H9 (cell line): ENCODE data around the gene PDGFRB. TPM values are rescaled to one million over a fixed set of nuclear protein-coding genes. Genes with fewer than 3 reads are reported as not detected.
"Not testable (repeated sequence)": the region's sequence is repeated elsewhere in the genome, so short reads cannot be mapped to it uniquely, and the experiment has no call there.

Experiments used
- DNase-seq: peaks from one replicate; pipeline ENCODE4 v3.0.0-alpha.2; 2017
- H2AFZ ChIP-seq: one replicate; pipeline ENCODE4 v1.6.1; 2013; ENCODE audit warnings: mild to moderate bottlenecking, low read length, control low read depth, moderate library complexity
- H2AK5ac ChIP-seq: 2 replicates; pipeline ENCODE4 v1.6.1; 2013; ENCODE audit warnings: low read length, control low read depth, mixed read lengths; ENCODE audit not compliant: insufficient read length
- H2BK120ac ChIP-seq: one replicate; pipeline ENCODE4 v1.6.1; 2013; ENCODE audit warnings: low read depth, mild to moderate bottlenecking, low read length, control low read depth, inconsistent platforms; ENCODE audit not compliant: poor library complexity, severe bottlenecking
- H2BK12ac ChIP-seq: 2 replicates; pipeline ENCODE4 v1.6.1; 2013; ENCODE audit warnings: low read length, control low read depth, mixed read lengths, low read depth; ENCODE audit not compliant: insufficient read length
- H2BK15ac ChIP-seq: 2 replicates; pipeline ENCODE4 v1.6.1; 2013; ENCODE audit warnings: low read depth, low read length, control low read depth
- H2BK20ac ChIP-seq: one replicate; pipeline ENCODE4 v1.6.1; 2013; ENCODE audit warnings: low read depth, mild to moderate bottlenecking, low read length, control low read depth, inconsistent platforms; ENCODE audit not compliant: poor library complexity, severe bottlenecking
- H2BK5ac ChIP-seq: 2 replicates; pipeline ENCODE4 v1.6.1; 2013; ENCODE audit warnings: low read length, control low read depth, mixed read lengths; ENCODE audit not compliant: insufficient read length
- H3K14ac ChIP-seq: 2 replicates; pipeline ENCODE4 v1.6.1; 2013; ENCODE audit warnings: low read length, control low read depth; ENCODE audit not compliant: insufficient read depth
- H3K18ac ChIP-seq: 2 replicates; pipeline ENCODE4 v1.6.1; 2013; ENCODE audit warnings: low read depth, mild to moderate bottlenecking, mixed read lengths, low read length, control low read depth; ENCODE audit not compliant: insufficient read length
- H3K23ac ChIP-seq: 2 replicates; pipeline ENCODE4 v1.6.1; 2013; ENCODE audit warnings: low read length, control low read depth, mixed read lengths, low read depth; ENCODE audit not compliant: insufficient read length
- H3K23me2 ChIP-seq: 2 replicates; pipeline ENCODE4 v1.6.1; 2013; ENCODE audit warnings: low read depth, mild to moderate bottlenecking, mixed read lengths, low read length, control low read depth; ENCODE audit not compliant: insufficient read length, poor library complexity, severe bottlenecking
- H3K27ac ChIP-seq: 2 replicates; pipeline ENCODE4 v1.5.1; 2013; ENCODE audit warnings: low read length, control low read depth, mixed read lengths, low read depth; ENCODE audit not compliant: insufficient read length
- H3K27me3 ChIP-seq: 2 replicates; pipeline ENCODE4 v1.6.1; 2013; ENCODE audit warnings: low read length, control low read depth, inconsistent platforms; ENCODE audit not compliant: insufficient read depth
- H3K4ac ChIP-seq: 2 replicates; pipeline ENCODE4 v1.6.1; 2013; ENCODE audit warnings: low read depth, mild to moderate bottlenecking, control low read depth, inconsistent platforms, low read length, moderate library complexity
- H3K4me1 ChIP-seq: 2 replicates; pipeline ENCODE4 v1.6.1; 2013; ENCODE audit warnings: low read length, control low read depth, inconsistent platforms; ENCODE audit not compliant: insufficient read depth
- H3K4me2 ChIP-seq: 2 replicates; pipeline ENCODE4 v1.6.1; 2013; ENCODE audit warnings: low read length, control low read depth, mixed read lengths; ENCODE audit not compliant: insufficient read length, insufficient read depth
- H3K56ac ChIP-seq: 2 replicates; pipeline ENCODE4 v1.6.1; 2013; ENCODE audit warnings: low read depth, mild to moderate bottlenecking, mixed read lengths, low read length, control low read depth; ENCODE audit not compliant: insufficient read length
- H3K79me1 ChIP-seq: 2 replicates; pipeline ENCODE4 v1.6.1; 2013; ENCODE audit warnings: low read depth, mild to moderate bottlenecking, moderate library complexity, low read length, control low read depth, inconsistent platforms; ENCODE audit not compliant: insufficient read depth, poor library complexity, severe bottlenecking
- H3K79me2 ChIP-seq: 2 replicates; pipeline ENCODE4 v1.6.1; 2013; ENCODE audit warnings: low read length, control low read depth, inconsistent platforms; ENCODE audit not compliant: insufficient read depth
- H3K9ac ChIP-seq: 2 replicates; pipeline ENCODE4 v1.6.1; 2013; ENCODE audit warnings: low read length, control low read depth, mixed read lengths; ENCODE audit not compliant: insufficient read length; ENCODE audit errors: extremely low read depth
- H3K9me3 ChIP-seq: one replicate; pipeline ENCODE4 v1.6.1; 2013; ENCODE audit warnings: low read depth, low read length, inconsistent platforms; ENCODE audit not compliant: control insufficient read depth
- H3T11ph ChIP-seq: one replicate; pipeline ENCODE4 v1.6.1; 2013; ENCODE audit warnings: mild to moderate bottlenecking, low read length, control low read depth, inconsistent platforms
- H4K20me1 ChIP-seq: one replicate; pipeline ENCODE4 v1.6.1; 2013; ENCODE audit not compliant: control insufficient read depth, insufficient read length, insufficient read depth
- H4K5ac ChIP-seq: 2 replicates; pipeline ENCODE4 v1.6.1; 2013; ENCODE audit warnings: low read depth, mild to moderate bottlenecking, mixed read lengths, low read length, control low read depth; ENCODE audit not compliant: insufficient read length
- H4K8ac ChIP-seq: replicated peaks from 2 replicates; pipeline ENCODE4 v1.6.1; 2013; ENCODE audit warnings: low read length, control low read depth, mixed read lengths, low read depth; ENCODE audit not compliant: insufficient read length
- H4K91ac ChIP-seq: 2 replicates; pipeline ENCODE4 v1.6.1; 2013; ENCODE audit warnings: low read depth, mild to moderate bottlenecking, moderate library complexity, mixed read lengths, low read length, control low read depth; ENCODE audit not compliant: insufficient read length
- H3K27ac Mint-ChIP-seq, 3 experiments: 2 replicates in 2 of 3; 3 replicates in 1 of 3; pipeline ENCODE4 v1.8.0; 2020 to 2021; ENCODE audit warnings: mixed read lengths in 3 of 3, mild to moderate bottlenecking in 1 of 3, moderate library complexity in 1 of 3
- H3K27me3 Mint-ChIP-seq: 2 replicates; pipeline ENCODE4 v1.8.0; 2021; ENCODE audit warnings: low read depth, mild to moderate bottlenecking, moderate library complexity, mixed read lengths
- H3K36me3 Mint-ChIP-seq, 3 experiments: 2 replicates in 2 of 3; 3 replicates in 1 of 3; pipeline ENCODE4 v1.8.0; 2020 to 2021; ENCODE audit warnings: low read depth in 3 of 3, mixed read lengths in 3 of 3; ENCODE audit not compliant: insufficient read depth in 1 of 3
- H3K4me1 Mint-ChIP-seq, 2 experiments: 2 replicates each; pipeline ENCODE4 v1.8.0; 2020; ENCODE audit warnings: mixed read lengths in 2 of 2
- H3K4me3 Mint-ChIP-seq, 2 experiments: 2 replicates in 1 of 2; 3 replicates in 1 of 2; pipeline ENCODE4 v1.8.0; 2020 to 2021; ENCODE audit warnings: mild to moderate bottlenecking in 2 of 2, mixed read lengths in 2 of 2, moderate library complexity in 1 of 2
- H3K9me3 Mint-ChIP-seq, 2 experiments: 2 replicates in 1 of 2; 3 replicates in 1 of 2; pipeline ENCODE4 v1.8.0; 2020; ENCODE audit warnings: mild to moderate bottlenecking in 2 of 2, mixed read lengths in 2 of 2, moderate library complexity in 1 of 2
- CTCF ChIP-seq: fragments of 200-600 bp; sonication (generic); conservative IDR thresholded peaks from 3 replicates; pipeline ENCODE4 v1.8.0; 2021; ENCODE audit warnings: antibody characterized with exemption, mild to moderate bottlenecking
- WGBS: extraction: QIAGEN DNeasy Blood & Tissue Kit; methylation state at CpG from one replicate; pipeline ENCODE4 v1.1.7; 2013; ENCODE audit warnings: missing lambda C conversion rate, low lambda C conversion rate, mixed read lengths; ENCODE audit not compliant: insufficient read length; ENCODE audit errors: extremely low coverage; 5-methylcytosine and 5-hydroxymethylcytosine counted together
- total RNA-seq: library from RNA; stranded (reverse); gene quantifications from 2 replicates; pipeline ENCODE4 v1.2.1, GENCODE V29; 2021

Gene PDGFRB
- total RNA-seq, 1 experiment from 2014 or later = 2.2 TPM

- Histone ChIP-seq H3K79me1 (no peaks in the 10 kb centered on the region), H3T11ph (no peak overlapping the region), H3K9me3 (no peaks in the 10 kb centered on the region), H3K23ac (no peak overlapping the region), H4K91ac (no peak overlapping the region), H3K56ac (no peak overlapping the region), H3K79me2 (no peaks in the 10 kb centered on the region), H3K14ac (no peak overlapping the region), H2BK15ac (no peak overlapping the region), H3K4ac (no peak overlapping the region), H2AFZ (no peak overlapping the region), H4K5ac (no peak overlapping the region), H3K18ac (no peak overlapping the region), H2BK20ac (no peak overlapping the region), H2BK5ac (no peak overlapping the region), H2BK12ac (no peak overlapping the region), H2AK5ac (no peak overlapping the region), H3K9ac (no peak overlapping the region), H3K4me2 (no peak overlapping the region), H3K27ac (no peak overlapping the region), H4K8ac (no peak overlapping the region), H4K20me1 (no peaks in the 10 kb centered on the region), H3K4me1 (no peaks in the 10 kb centered on the region; the same call in 1 of the 2 replicates), H3K27me3 (no peaks in the 10 kb centered on the region), H2BK120ac (no peak overlapping the region), H3K23me2 (no peaks in the 10 kb centered on the region)
- Mint-ChIP-seq H3K27me3 (peaks cover 3% of the 10 kb centered on the region), H3K36me3 (no peaks in the 10 kb centered on the region), H3K4me3 (no peak overlapping the region), H3K9me3 (no peaks in the 10 kb centered on the region), H3K27ac (peak overlapping the region in 1 of 3 experiments; percentile 93; a peak in 1 of 7 replicates), H3K4me1 (peaks cover 18 to 25% of the 10 kb centered on the region in 2 experiments)
- WGBS = no CpG with 5 or more reads among the region's 7 CpGs
- no peak for TF ChIP-seq CTCF
- no peak for DNase-seq
Observed at GRCh38 chr5:150085191-150085912, 70.3 kb downstream of the PDGFRB start.

- H4K5ac ChIP-seq, H3K9ac ChIP-seq, H3T11ph ChIP-seq, H3K27me3 Mint-ChIP-seq, H3K79me1 ChIP-seq, H3K27me3 ChIP-seq, H2BK5ac ChIP-seq, H4K8ac ChIP-seq, H3K36me3 Mint-ChIP-seq, H4K91ac ChIP-seq, H3K79me2 ChIP-seq, H2BK20ac ChIP-seq, H2AFZ ChIP-seq, H2BK15ac ChIP-seq, H3K9me3 ChIP-seq, H3K4me3 Mint-ChIP-seq, H3K23ac ChIP-seq, H2BK12ac ChIP-seq, H3K4ac ChIP-seq, H4K20me1 ChIP-seq, H3K23me2 ChIP-seq, H3K9me3 Mint-ChIP-seq, H3K27ac ChIP-seq, H2AK5ac ChIP-seq, H3K14ac ChIP-seq, H3K4me1 ChIP-seq, DNase-seq, H2BK120ac ChIP-seq, H3K18ac ChIP-seq, H3K27ac Mint-ChIP-seq, H3K4me2 ChIP-seq, H3K56ac ChIP-seq: not testable (repeated sequence)
- H3K4me1 Mint-ChIP-seq = peaks cover 18 to 25% of the 10 kb centered on the region in 2 experiments
- no CpG with 5 or more reads among the region's 6 CpGs for WGBS
Observed at GRCh38 chr5:150084754-150085153, 70.9 kb downstream of the PDGFRB start.
